H9 (cell line): ENCODE measurements around the gene HMOX1. TPM values are rescaled to one million over a fixed set of nuclear protein-coding genes. Genes with fewer than 3 reads are reported as not detected.

ENCODE experiments used
- DNase-seq: peaks from one replicate; pipeline ENCODE4 v3.0.0-alpha.2; 2017
- H2AFZ ChIP-seq: one replicate; pipeline ENCODE4 v1.6.1; 2013; ENCODE audit warnings: mild to moderate bottlenecking, low read length, control low read depth, moderate library complexity
- H2AK5ac ChIP-seq: 2 replicates; pipeline ENCODE4 v1.6.1; 2013; ENCODE audit warnings: low read length, control low read depth, mixed read lengths; ENCODE audit not compliant: insufficient read length
- H2BK120ac ChIP-seq: one replicate; pipeline ENCODE4 v1.6.1; 2013; ENCODE audit warnings: low read depth, mild to moderate bottlenecking, low read length, control low read depth, inconsistent platforms; ENCODE audit not compliant: poor library complexity, severe bottlenecking
- H2BK12ac ChIP-seq: 2 replicates; pipeline ENCODE4 v1.6.1; 2013; ENCODE audit warnings: low read length, control low read depth, mixed read lengths, low read depth; ENCODE audit not compliant: insufficient read length
- H2BK15ac ChIP-seq: 2 replicates; pipeline ENCODE4 v1.6.1; 2013; ENCODE audit warnings: low read depth, low read length, control low read depth
- H2BK20ac ChIP-seq: one replicate; pipeline ENCODE4 v1.6.1; 2013; ENCODE audit warnings: low read depth, mild to moderate bottlenecking, low read length, control low read depth, inconsistent platforms; ENCODE audit not compliant: poor library complexity, severe bottlenecking
- H2BK5ac ChIP-seq: 2 replicates; pipeline ENCODE4 v1.6.1; 2013; ENCODE audit warnings: low read length, control low read depth, mixed read lengths; ENCODE audit not compliant: insufficient read length
- H3K14ac ChIP-seq: 2 replicates; pipeline ENCODE4 v1.6.1; 2013; ENCODE audit warnings: low read length, control low read depth; ENCODE audit not compliant: insufficient read depth
- H3K18ac ChIP-seq: 2 replicates; pipeline ENCODE4 v1.6.1; 2013; ENCODE audit warnings: low read depth, mild to moderate bottlenecking, mixed read lengths, low read length, control low read depth; ENCODE audit not compliant: insufficient read length
- H3K23ac ChIP-seq: 2 replicates; pipeline ENCODE4 v1.6.1; 2013; ENCODE audit warnings: low read length, control low read depth, mixed read lengths, low read depth; ENCODE audit not compliant: insufficient read length
- H3K23me2 ChIP-seq: 2 replicates; pipeline ENCODE4 v1.6.1; 2013; ENCODE audit warnings: low read depth, mild to moderate bottlenecking, mixed read lengths, low read length, control low read depth; ENCODE audit not compliant: insufficient read length, poor library complexity, severe bottlenecking
- H3K27ac ChIP-seq: 2 replicates; pipeline ENCODE4 v1.5.1; 2013; ENCODE audit warnings: low read length, control low read depth, mixed read lengths, low read depth; ENCODE audit not compliant: insufficient read length
- H3K27me3 ChIP-seq: 2 replicates; pipeline ENCODE4 v1.6.1; 2013; ENCODE audit warnings: low read length, control low read depth, inconsistent platforms; ENCODE audit not compliant: insufficient read depth
- H3K4ac ChIP-seq: 2 replicates; pipeline ENCODE4 v1.6.1; 2013; ENCODE audit warnings: low read depth, mild to moderate bottlenecking, control low read depth, inconsistent platforms, low read length, moderate library complexity
- H3K4me1 ChIP-seq: 2 replicates; pipeline ENCODE4 v1.6.1; 2013; ENCODE audit warnings: low read length, control low read depth, inconsistent platforms; ENCODE audit not compliant: insufficient read depth
- H3K4me2 ChIP-seq: 2 replicates; pipeline ENCODE4 v1.6.1; 2013; ENCODE audit warnings: low read length, control low read depth, mixed read lengths; ENCODE audit not compliant: insufficient read length, insufficient read depth
- H3K56ac ChIP-seq: 2 replicates; pipeline ENCODE4 v1.6.1; 2013; ENCODE audit warnings: low read depth, mild to moderate bottlenecking, mixed read lengths, low read length, control low read depth; ENCODE audit not compliant: insufficient read length
- H3K79me1 ChIP-seq: 2 replicates; pipeline ENCODE4 v1.6.1; 2013; ENCODE audit warnings: low read depth, mild to moderate bottlenecking, moderate library complexity, low read length, control low read depth, inconsistent platforms; ENCODE audit not compliant: insufficient read depth, poor library complexity, severe bottlenecking
- H3K79me2 ChIP-seq: 2 replicates; pipeline ENCODE4 v1.6.1; 2013; ENCODE audit warnings: low read length, control low read depth, inconsistent platforms; ENCODE audit not compliant: insufficient read depth
- H3K9ac ChIP-seq: 2 replicates; pipeline ENCODE4 v1.6.1; 2013; ENCODE audit warnings: low read length, control low read depth, mixed read lengths; ENCODE audit not compliant: insufficient read length; ENCODE audit errors: extremely low read depth
- H3K9me3 ChIP-seq: one replicate; pipeline ENCODE4 v1.6.1; 2013; ENCODE audit warnings: low read depth, low read length, inconsistent platforms; ENCODE audit not compliant: control insufficient read depth
- H3T11ph ChIP-seq: one replicate; pipeline ENCODE4 v1.6.1; 2013; ENCODE audit warnings: mild to moderate bottlenecking, low read length, control low read depth, inconsistent platforms
- H4K20me1 ChIP-seq: one replicate; pipeline ENCODE4 v1.6.1; 2013; ENCODE audit not compliant: control insufficient read depth, insufficient read length, insufficient read depth
- H4K5ac ChIP-seq: 2 replicates; pipeline ENCODE4 v1.6.1; 2013; ENCODE audit warnings: low read depth, mild to moderate bottlenecking, mixed read lengths, low read length, control low read depth; ENCODE audit not compliant: insufficient read length
- H4K8ac ChIP-seq: replicated peaks from 2 replicates; pipeline ENCODE4 v1.6.1; 2013; ENCODE audit warnings: low read length, control low read depth, mixed read lengths, low read depth; ENCODE audit not compliant: insufficient read length
- H4K91ac ChIP-seq: 2 replicates; pipeline ENCODE4 v1.6.1; 2013; ENCODE audit warnings: low read depth, mild to moderate bottlenecking, moderate library complexity, mixed read lengths, low read length, control low read depth; ENCODE audit not compliant: insufficient read length
- H3K27ac Mint-ChIP-seq, 3 experiments: 2 replicates in 2 of 3; 3 replicates in 1 of 3; pipeline ENCODE4 v1.8.0; 2020 to 2021; ENCODE audit warnings: mixed read lengths in 3 of 3, mild to moderate bottlenecking in 1 of 3, moderate library complexity in 1 of 3
- H3K27me3 Mint-ChIP-seq: 2 replicates; pipeline ENCODE4 v1.8.0; 2021; ENCODE audit warnings: low read depth, mild to moderate bottlenecking, moderate library complexity, mixed read lengths
- H3K36me3 Mint-ChIP-seq, 3 experiments: 2 replicates in 2 of 3; 3 replicates in 1 of 3; pipeline ENCODE4 v1.8.0; 2020 to 2021; ENCODE audit warnings: low read depth in 3 of 3, mixed read lengths in 3 of 3; ENCODE audit not compliant: insufficient read depth in 1 of 3
- H3K4me1 Mint-ChIP-seq, 2 experiments: 2 replicates each; pipeline ENCODE4 v1.8.0; 2020; ENCODE audit warnings: mixed read lengths in 2 of 2
- H3K4me3 Mint-ChIP-seq, 2 experiments: 2 replicates in 1 of 2; 3 replicates in 1 of 2; pipeline ENCODE4 v1.8.0; 2020 to 2021; ENCODE audit warnings: mild to moderate bottlenecking in 2 of 2, mixed read lengths in 2 of 2, moderate library complexity in 1 of 2
- H3K9me3 Mint-ChIP-seq, 2 experiments: 2 replicates in 1 of 2; 3 replicates in 1 of 2; pipeline ENCODE4 v1.8.0; 2020; ENCODE audit warnings: mild to moderate bottlenecking in 2 of 2, mixed read lengths in 2 of 2, moderate library complexity in 1 of 2
- WGBS: extraction: QIAGEN DNeasy Blood & Tissue Kit; methylation state at CpG from one replicate; pipeline ENCODE4 v1.1.7; 2013; ENCODE audit warnings: missing lambda C conversion rate, low lambda C conversion rate, mixed read lengths; ENCODE audit not compliant: insufficient read length; ENCODE audit errors: extremely low coverage; 5-methylcytosine and 5-hydroxymethylcytosine counted together
- total RNA-seq: library from RNA; stranded (reverse); gene quantifications from 2 replicates; pipeline ENCODE4 v1.2.1, GENCODE V29; 2021
- TF ChIP-seq, protein P1 (sequence below): fragments of 200-600 bp; sonication (generic); conservative IDR thresholded peaks from 3 replicates; pipeline ENCODE4 v1.8.0; 2021; ENCODE audit warnings: antibody characterized with exemption, mild to moderate bottlenecking

HMOX1 gene
- total RNA-seq, 1 experiment from 2014 or later = 22.7 TPM

DNA sequence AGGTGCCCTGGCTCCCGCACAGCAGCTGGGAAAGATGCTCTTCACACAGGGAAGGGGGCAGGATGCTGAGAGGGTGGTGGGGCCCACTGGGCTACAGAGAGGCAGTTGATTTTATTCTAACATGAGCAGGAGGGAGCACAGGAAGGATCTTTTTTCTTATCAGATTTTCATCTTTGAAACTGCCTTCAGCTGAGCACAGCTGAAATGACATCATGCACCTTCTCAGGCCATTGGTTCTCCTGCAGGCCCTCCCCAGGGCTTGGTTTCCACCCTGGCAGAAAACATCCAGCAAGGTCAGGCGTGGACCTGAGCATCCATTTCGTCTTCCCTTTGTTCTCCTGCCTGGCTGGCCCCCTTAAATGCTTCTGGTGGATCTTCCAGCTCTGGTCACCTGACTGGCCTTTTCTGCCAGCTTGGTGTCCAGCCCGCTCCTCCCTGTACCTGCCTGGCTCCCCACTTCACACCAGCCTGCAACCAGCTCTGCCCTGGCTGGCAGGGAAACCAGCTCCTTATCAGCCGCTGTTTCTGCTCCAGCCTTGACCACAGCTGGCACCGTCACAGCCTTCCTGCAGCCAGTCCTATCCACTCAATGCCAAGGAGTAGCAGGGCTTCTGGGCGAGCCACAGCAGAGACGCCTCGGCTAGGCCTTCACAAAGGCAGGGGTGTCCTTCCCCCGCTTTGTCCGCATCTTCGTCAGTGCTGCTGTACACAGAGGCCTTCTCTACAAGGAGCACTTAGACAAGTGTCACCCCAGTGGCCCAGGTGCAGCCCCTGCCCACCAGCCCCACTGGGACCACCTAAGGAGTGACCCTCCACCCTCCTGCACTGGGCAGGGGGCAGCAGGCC lies 44.7 kb upstream of the HMOX1 start:
- H3T11ph ChIP-seq = no peak overlapping the region
- H3K14ac ChIP-seq = no peak overlapping the region
- peaks cover 9 to 10% of the 10 kb centered on the region in 2 experiments for H3K4me1 Mint-ChIP-seq
- H3K9ac ChIP-seq = no peak overlapping the region
- peak overlapping the region in 2 of 3 experiments; percentile 44 to 62; a peak in 2 of 7 replicates for H3K27ac Mint-ChIP-seq
- no peak overlapping the region for H3K4ac ChIP-seq
- no peak overlapping the region for H3K23ac ChIP-seq
- no peak overlapping the region for H3K4me2 ChIP-seq
- H3K23me2 ChIP-seq = no peaks in the 10 kb centered on the region
- no peak overlapping the region for H2BK15ac ChIP-seq
- no peaks in the 10 kb centered on the region for H3K27me3 ChIP-seq
- no peaks in the 10 kb centered on the region for H3K9me3 Mint-ChIP-seq
- H3K56ac ChIP-seq = no peak overlapping the region
- H2BK120ac ChIP-seq = no peak overlapping the region
- H3K9me3 ChIP-seq = no peaks in the 10 kb centered on the region
- H4K5ac ChIP-seq = no peak overlapping the region
- no peak overlapping the region for H2AFZ ChIP-seq
- no peaks in the 10 kb centered on the region for H3K4me1 ChIP-seq
- H3K27me3 Mint-ChIP-seq = no peaks in the 10 kb centered on the region
- WGBS = no CpG with 5 or more reads among the region's 12 CpGs
- H2BK12ac ChIP-seq = no peak overlapping the region
- no peak overlapping the region for H3K27ac ChIP-seq
- H3K79me2 ChIP-seq = no peaks in the 10 kb centered on the region
- H3K79me1 ChIP-seq = no peaks in the 10 kb centered on the region
- H3K36me3 Mint-ChIP-seq = peaks cover 20 to 41% (median 37%) of the 10 kb centered on the region in 3 experiments; a peak in 6 of 7 replicates
- no peak overlapping the region for H3K18ac ChIP-seq
- TF ChIP-seq, protein P1, sequence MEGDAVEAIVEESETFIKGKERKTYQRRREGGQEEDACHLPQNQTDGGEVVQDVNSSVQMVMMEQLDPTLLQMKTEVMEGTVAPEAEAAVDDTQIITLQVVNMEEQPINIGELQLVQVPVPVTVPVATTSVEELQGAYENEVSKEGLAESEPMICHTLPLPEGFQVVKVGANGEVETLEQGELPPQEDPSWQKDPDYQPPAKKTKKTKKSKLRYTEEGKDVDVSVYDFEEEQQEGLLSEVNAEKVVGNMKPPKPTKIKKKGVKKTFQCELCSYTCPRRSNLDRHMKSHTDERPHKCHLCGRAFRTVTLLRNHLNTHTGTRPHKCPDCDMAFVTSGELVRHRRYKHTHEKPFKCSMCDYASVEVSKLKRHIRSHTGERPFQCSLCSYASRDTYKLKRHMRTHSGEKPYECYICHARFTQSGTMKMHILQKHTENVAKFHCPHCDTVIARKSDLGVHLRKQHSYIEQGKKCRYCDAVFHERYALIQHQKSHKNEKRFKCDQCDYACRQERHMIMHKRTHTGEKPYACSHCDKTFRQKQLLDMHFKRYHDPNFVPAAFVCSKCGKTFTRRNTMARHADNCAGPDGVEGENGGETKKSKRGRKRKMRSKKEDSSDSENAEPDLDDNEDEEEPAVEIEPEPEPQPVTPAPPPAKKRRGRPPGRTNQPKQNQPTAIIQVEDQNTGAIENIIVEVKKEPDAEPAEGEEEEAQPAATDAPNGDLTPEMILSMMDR = no peak
- H2AK5ac ChIP-seq = no peak overlapping the region
- H4K91ac ChIP-seq = no peak overlapping the region
- no peak overlapping the region for H3K4me3 Mint-ChIP-seq
- H4K20me1 ChIP-seq = no peaks in the 10 kb centered on the region
- no peak overlapping the region for H2BK5ac ChIP-seq
- no peak overlapping the region for H2BK20ac ChIP-seq
- no peak for DNase-seq
- H4K8ac ChIP-seq = no peak overlapping the region
